Esophagus (tissue), 2 donors: Measurements from ENCODE around the gene CUL4B. TPM values are rescaled to one million over a fixed set of nuclear protein-coding genes. Genes with fewer than 3 reads are reported as not detected.
"Not testable (repeated sequence)": the region's sequence is repeated elsewhere in the genome, so short reads cannot be mapped to it uniquely, and the experiment has no call there.

Experiments
- H3K27ac ChIP-seq, 2 donors: one replicate each; pipeline ENCODE4 v1.5.1; 2013; ENCODE audit warnings: low read depth in 2 of 2, mild to moderate bottlenecking in 2 of 2, inconsistent platforms in 1 of 2, low read length in 1 of 2, moderate library complexity in 1 of 2
- H3K27me3 ChIP-seq, 2 donors: one replicate each; pipeline ENCODE4 v1.6.1; 2013; ENCODE audit warnings: low read length in 2 of 2, control low read depth in 1 of 2, mild to moderate bottlenecking in 1 of 2; ENCODE audit not compliant: insufficient read depth in 2 of 2, control insufficient read depth in 1 of 2
- H3K36me3 ChIP-seq, 2 donors: one replicate each; pipeline ENCODE4 v1.6.1; 2013; ENCODE audit warnings: low read length in 1 of 2; ENCODE audit not compliant: control insufficient read depth in 2 of 2, insufficient read depth in 2 of 2
- H3K4me1 ChIP-seq, 2 donors: one replicate each; pipeline ENCODE4 v1.6.1; 2013; ENCODE audit warnings: low read length in 1 of 2; ENCODE audit not compliant: control insufficient read depth in 2 of 2, insufficient read depth in 2 of 2
- H3K4me3 ChIP-seq, 2 donors: one replicate each; pipeline ENCODE4 v1.5.1; 2013; ENCODE audit warnings: low read length in 2 of 2, mild to moderate bottlenecking in 2 of 2, low read depth in 1 of 2, moderate library complexity in 1 of 2
- H3K9me3 ChIP-seq, 2 donors: one replicate each; pipeline ENCODE4 v1.6.1; 2013; ENCODE audit warnings: mild to moderate bottlenecking in 2 of 2, low read depth in 1 of 2, low read length in 1 of 2, moderate library complexity in 1 of 2; ENCODE audit not compliant: control insufficient read depth in 2 of 2, insufficient read depth in 1 of 2
- WGBS, 2 donors: extraction: QIAGEN DNeasy Blood & Tissue Kit; methylation state at CpG; one replicate each; pipeline ENCODE4 v1.1.7; 2013; 5-methylcytosine and 5-hydroxymethylcytosine counted together
- polyA plus RNA-seq, 2 donors: library from polyadenylated mRNA; stranded (reverse); fragments of 200-250 nt; gene quantifications; one replicate each; pipeline ENCODE4 v1.2.3, GENCODE V29; 2013
- donor health status: healthy with polysubstance abuse.
- donor health status: Bipolar disorder and iron deficiency.

Gene CUL4B
- polyA plus RNA-seq, 2 donors: 16.7 to 24.2 TPM

- Histone ChIP-seq H3K27me3 (no peaks in the 10 kb centered on the region), H3K27ac (peak overlapping the region; percentile 94 to 96), H3K4me1 (no peaks in the 10 kb centered on the region), H3K9me3 (peaks cover 0 to 3% of the 10 kb centered on the region in 2 donors), H3K36me3 (no peaks in the 10 kb centered on the region), H3K4me3 (peak overlapping the region; percentile 50 to 56)
- 1 to 23% methylated on average over 39 of the region's 39 CpGs for WGBS, 2 donors
Measured at GRCh38 chrX:120485638-120486520, 74.9 kb downstream of the CUL4B start.

GRCh38 chrX:120485315-120485637, 75.5 kb downstream of the CUL4B start:
- Histone ChIP-seq H3K27me3 (no peaks in the 10 kb centered on the region), H3K36me3 (no peaks in the 10 kb centered on the region), H3K9me3 (peaks cover 0 to 3% of the 10 kb centered on the region in 2 donors), H3K4me1 (no peaks in the 10 kb centered on the region), H3K4me3 (peak overlapping the region in 1 of 2 donors; percentile 50), H3K27ac (peak overlapping the region in 1 of 2 donors; percentile 24)
- 73 to 75% methylated on average over 3 of the region's 3 CpGs for WGBS, 2 donors

- Histone ChIP-seq H3K9me3 (no peaks in the 10 kb centered on the region), H3K36me3 (no peaks in the 10 kb centered on the region), H3K27me3 (peaks cover 0 to 2% of the 10 kb centered on the region in 2 donors), H3K27ac (no peak overlapping the region), H3K4me3 (no peak overlapping the region), H3K4me1 (no peaks in the 10 kb centered on the region)
- 62 to 77% methylated on average over 3 of the region's 3 CpGs for WGBS, 2 donors
Measured at GRCh38 chrX:120477453-120477852, 83.3 kb downstream of the CUL4B start.

GRCh38 chrX:120476714-120477113, 84.0 kb downstream of the CUL4B start:
- Histone ChIP-seq H3K9me3 (no peaks in the 10 kb centered on the region), H3K36me3 (no peaks in the 10 kb centered on the region), H3K27me3 (peaks cover 0 to 2% of the 10 kb centered on the region in 2 donors), H3K27ac (no peak overlapping the region), H3K4me3 (no peak overlapping the region), H3K4me1 (no peaks in the 10 kb centered on the region)
- 66 to 81% methylated on average over 2 of the region's 2 CpGs for WGBS, 2 donors

GRCh38 chrX:120475447-120475846, 85.3 kb downstream of the CUL4B start:
- H3K4me1 ChIP-seq, H3K27me3 ChIP-seq, H3K27ac ChIP-seq, H3K36me3 ChIP-seq, H3K9me3 ChIP-seq, H3K4me3 ChIP-seq: not testable (repeated sequence)
- WGBS, 2 donors: 20 to 29% methylated on average over 1 of the region's 1 CpG

Other genes starting within 250 kb of the CUL4B start
- gene TMEM255A, start 249.5 kb downstream of the CUL4B start, polyA plus RNA-seq: under 1 TPM; 0.10 to 0.59 TPM
- gene ATP1B4, start 198.9 kb downstream of the CUL4B start, polyA plus RNA-seq: not detected
- gene LAMP2, start 91.7 kb downstream of the CUL4B start, polyA plus RNA-seq: 10 to 100 TPM; 34.5 to 57.1 TPM
- 10 to 100 TPM; 32.5 to 49.2 TPM for gene MCTS1, start 43.1 kb upstream of the CUL4B start, polyA plus RNA-seq
- gene C1GALT1C1, start 69.1 kb upstream of the CUL4B start, polyA plus RNA-seq: 10 to 100 TPM; 13.2 to 15.0 TPM